Right atrium auricular region (tissue), 2 donors: Measurements from ENCODE around the gene TRAPPC11. TPM values are rescaled to one million over a fixed set of nuclear protein-coding genes. Genes with fewer than 3 reads are reported as not detected.

ENCODE experiments used
- DNase-seq: peaks from one replicate; pipeline ENCODE4 v3.0.0-alpha.2; 2019; ENCODE audit warnings: low spot score
- H3K27ac ChIP-seq, 2 donors: fragments of 200-600 bp; sonication (generic); 1 replicate in 1 of 2; 2 replicates in 1 of 2; pipeline ENCODE4 v1.5.1; 2016 to 2019
- H3K27me3 ChIP-seq, 2 donors: fragments of 200-600 bp; sonication (generic); one replicate each; pipeline versions ENCODE4 v1.5.1 to v1.6.0; 2017 to 2019
- H3K36me3 ChIP-seq: fragments of 200-600 bp; sonication (generic); one replicate; pipeline ENCODE4 v1.5.1; 2016
- H3K4me1 ChIP-seq, 2 donors: fragments of 200-600 bp; sonication (generic); one replicate each; pipeline versions ENCODE4 v1.5.1 to v1.6.0; 2017 to 2019
- H3K4me3 ChIP-seq, 2 donors: fragments of 200-600 bp; sonication (generic); 1 replicate in 1 of 2; 2 replicates in 1 of 2; pipeline ENCODE4 v1.5.1; 2017 to 2019; ENCODE audit warnings: mild to moderate bottlenecking in 1 of 2, moderate library complexity in 1 of 2
- H3K9me3 ChIP-seq, 2 donors: fragments of 200-600 bp; sonication (generic); one replicate each; pipeline ENCODE4 v1.5.1; 2019
- CTCF ChIP-seq, 2 donors: fragments of 200-600 bp; sonication (generic); IDR thresholded peaks; one replicate each; pipeline ENCODE4 v1.5.1; 2019; ENCODE audit warnings: antibody characterized with exemption in 2 of 2
- total RNA-seq, 2 donors: library from RNA; depleted of rRNA; stranded (reverse); fragments of >200 nt; gene quantifications; one replicate each; pipeline ENCODE4 v1.1.0, GENCODE V29; 2016

Gene TRAPPC11
- total RNA-seq, 2 donors from 2014 or later = 22.2 to 31.0 TPM

- no peak for DNase-seq
- H3K9me3 ChIP-seq = no peaks in the 10 kb centered on the region
- H3K27ac ChIP-seq = no peak overlapping the region
- H3K27me3 ChIP-seq = no peaks in the 10 kb centered on the region
- no peaks in the 10 kb centered on the region for H3K36me3 ChIP-seq
- H3K4me3 ChIP-seq = no peak overlapping the region
- no peak for TF ChIP-seq CTCF (IDR thresholded peaks at IDR 0.05)
- H3K4me1 ChIP-seq = peaks cover 0 to 4% of the 10 kb centered on the region in 2 donors
These were observed 68.4 kb downstream of the TRAPPC11 start for GRCh38 chr4:183727482-183727881.

GRCh38 chr4:183728223-183729068 is 69.4 kb downstream of the TRAPPC11 start:
- H3K9me3 ChIP-seq = no peaks in the 10 kb centered on the region
- H3K27me3 ChIP-seq = no peaks in the 10 kb centered on the region
- no peak overlapping the region for H3K27ac ChIP-seq
- DNase-seq = no peak
- no peak for TF ChIP-seq CTCF (IDR thresholded peaks at IDR 0.05)
- H3K4me3 ChIP-seq = no peak overlapping the region
- no peaks in the 10 kb centered on the region for H3K36me3 ChIP-seq
- no peaks in the 10 kb centered on the region for H3K4me1 ChIP-seq

- Histone ChIP-seq H3K27ac (no peak overlapping the region), H3K36me3 (no peaks in the 10 kb centered on the region), H3K4me1 (no peaks in the 10 kb centered on the region), H3K4me3 (no peak overlapping the region), H3K27me3 (no peaks in the 10 kb centered on the region), H3K9me3 (no peaks in the 10 kb centered on the region)
- no peak for TF ChIP-seq CTCF (IDR thresholded peaks at IDR 0.05)
- no peak for DNase-seq
These were observed 69.9 kb downstream of the TRAPPC11 start for GRCh38 chr4:183729069-183729406.

GRCh38 chr4:183729430-183730328 is 70.6 kb downstream of the TRAPPC11 start:
- no peaks in the 10 kb centered on the region for H3K9me3 ChIP-seq
- TF ChIP-seq CTCF (IDR thresholded peaks at IDR 0.05) = no peak
- no peak overlapping the region for H3K27ac ChIP-seq
- DNase-seq = no peak
- no peaks in the 10 kb centered on the region for H3K4me1 ChIP-seq
- no peaks in the 10 kb centered on the region for H3K27me3 ChIP-seq
- no peak overlapping the region for H3K4me3 ChIP-seq
- no peaks in the 10 kb centered on the region for H3K36me3 ChIP-seq

GRCh38 chr4:183732296-183732695 is 73.2 kb downstream of the TRAPPC11 start:
- Histone ChIP-seq H3K27ac (no peak overlapping the region), H3K4me3 (no peak overlapping the region)
- no peak for DNase-seq

More at GRCh38 chr4:183732296-183732695, 73.2 kb downstream of the TRAPPC11 start:
- Histone ChIP-seq H3K36me3 (no peaks in the 10 kb centered on the region), H3K4me1 (no peaks in the 10 kb centered on the region), H3K9me3 (no peaks in the 10 kb centered on the region), H3K27me3 (no peaks in the 10 kb centered on the region)
- no peak for TF ChIP-seq CTCF (IDR thresholded peaks at IDR 0.05)
